ENCODE results near the gene ELF5. TPM values are rescaled to one million over a fixed set of nuclear protein-coding genes. Genes with fewer than 3 reads are reported as not detected.

ELF5 gene
- total and polyA plus RNA-seq, 10 of the 15 experiments (the other 5 are each of a cell fraction or from before 2014, with no cell fraction given), result not detected

DNA sequence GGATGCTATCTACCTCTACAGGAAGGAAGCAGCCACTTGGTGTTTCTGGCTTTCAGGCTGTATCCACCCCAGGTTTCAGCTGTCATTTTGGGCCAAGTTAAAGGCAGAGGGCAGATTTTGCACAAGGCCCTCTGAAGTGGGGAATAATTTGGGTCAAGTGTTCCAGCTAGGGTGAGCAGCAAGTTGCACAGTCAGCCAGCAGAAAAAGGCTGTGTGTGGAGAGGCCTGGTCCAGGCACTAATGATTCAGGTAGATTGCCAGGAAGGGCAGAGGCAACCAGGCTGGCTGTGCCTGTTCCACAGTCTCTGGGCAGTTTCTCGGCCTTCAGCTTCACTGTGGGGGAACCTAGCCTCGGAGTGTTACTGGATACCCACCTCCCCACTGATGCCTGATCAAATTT, 8.6 kb upstream of the ELF5 start:
- no peak overlapping the region for H2AFZ ChIP-seq (ENCODE audit: control insufficient read depth, low read depth, low read length)
- no peaks in the 10 kb centered on the region for H3K9me3 ChIP-seq (replicated peaks; ENCODE audit: control insufficient read depth, insufficient read depth, low read length)
- no peaks in the 10 kb centered on the region for H3K36me3 ChIP-seq (ENCODE audit: control insufficient read depth in 2 of 2, insufficient read depth in 2 of 2, low read length in 1 of 2)
- no peak overlapping the region for H3K4me2 ChIP-seq (ENCODE audit: control insufficient read depth, insufficient read depth)
- RAD21 ChIA-PET (ENCODE audit: unreplicated experiment), result interaction anchor here (1.4 kb wide), 1 partner anchor 9 kb away, joined by 4 read pairs; no protein-coding TSS in a partner anchor
- H3K27ac ChIP-seq (ENCODE audit: control insufficient read depth, insufficient read depth), result no peak overlapping the region
- H3K9ac ChIP-seq (ENCODE audit: control insufficient read depth, insufficient read depth, low read length), result no peak overlapping the region
- intact Hi-C loops (cut with micrococcal nuclease; ENCODE audit: unreplicated experiment), result no loop called here
- H3K4me1 ChIP-seq (ENCODE audit: control insufficient read depth, insufficient read depth, low read length), result no peaks in the 10 kb centered on the region
- no peak overlapping the region for H3K4me3 ChIP-seq
- 0% methylated on average over 2 of the region's 2 CpGs for WGBS (ENCODE audit: insufficient coverage, insufficient replicate concordance, low lambda C conversion rate, missing lambda C conversion rate)
- ATAC-seq (no peak), FAIRE-seq (no peak), DNase-seq (ENCODE audit: low read depth, low spot score) (no peak)
- SMC1A ChIA-PET (ENCODE audit: uncharacterized antibody, unreplicated experiment), result no interaction called here
- BruUV-seq (replicated peaks), result no TSS peak
- no peaks in the 10 kb centered on the region for H4K20me1 ChIP-seq (ENCODE audit: control insufficient read depth, insufficient read depth)
- H3K79me2 ChIP-seq (ENCODE audit: control insufficient read depth, insufficient read depth, low read length), result no peaks in the 10 kb centered on the region
- POLR2A ChIA-PET, result no interaction called here
- CTCF ChIA-PET, result interaction anchor here (2.4 kb wide), 1 partner anchor 9 kb away, joined by 10 read pairs; the partner anchor contains the start of gene ELF5
- in situ Hi-C loops (cut with MboI), result no loop called here
- no peaks in the 10 kb centered on the region for H3K27me3 ChIP-seq (replicated peaks in 1 of 2; ENCODE audit: control insufficient read depth in 2 of 2, insufficient read depth in 2 of 2, low read length in 1 of 2)
- TF ChIP-seq CREB1 (IDR thresholded peaks at IDR 0.05; ENCODE audit: low read depth), result no peak
- TF ChIP-seq, protein P1, sequence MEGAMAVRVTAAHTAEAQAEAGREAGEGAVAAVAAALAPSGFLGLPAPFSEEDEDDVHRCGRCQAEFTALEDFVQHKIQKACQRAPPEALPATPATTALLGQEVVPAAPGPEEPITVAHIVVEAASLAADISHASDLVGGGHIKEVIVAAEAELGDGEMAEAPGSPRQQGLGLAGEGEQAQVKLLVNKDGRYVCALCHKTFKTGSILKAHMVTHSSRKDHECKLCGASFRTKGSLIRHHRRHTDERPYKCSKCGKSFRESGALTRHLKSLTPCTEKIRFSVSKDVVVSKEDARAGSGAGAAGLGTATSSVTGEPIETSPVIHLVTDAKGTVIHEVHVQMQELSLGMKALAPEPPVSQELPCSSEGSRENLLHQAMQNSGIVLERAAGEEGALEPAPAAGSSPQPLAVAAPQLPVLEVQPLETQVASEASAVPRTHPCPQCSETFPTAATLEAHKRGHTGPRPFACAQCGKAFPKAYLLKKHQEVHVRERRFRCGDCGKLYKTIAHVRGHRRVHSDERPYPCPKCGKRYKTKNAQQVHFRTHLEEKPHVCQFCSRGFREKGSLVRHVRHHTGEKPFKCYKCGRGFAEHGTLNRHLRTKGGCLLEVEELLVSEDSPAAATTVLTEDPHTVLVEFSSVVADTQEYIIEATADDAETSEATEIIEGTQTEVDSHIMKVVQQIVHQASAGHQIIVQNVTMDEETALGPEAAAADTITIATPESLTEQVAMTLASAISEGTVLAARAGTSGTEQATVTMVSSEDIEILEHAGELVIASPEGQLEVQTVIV (IDR thresholded peaks at IDR 0.05; ENCODE audit: borderline replicate concordance, partially characterized antibody), result no peak
- no peak for TF ChIP-seq ETV6 (conservative IDR thresholded peaks at IDR 0.05 in 1 of 2, IDR thresholded peaks at IDR 0.05 in 1 of 2; ENCODE audit: borderline replicate concordance in 1 of 2, low read depth in 1 of 2)
- TF ChIP-seq SRF (IDR thresholded peaks at IDR 0.05; ENCODE audit: low read depth in 2 of 2, low read length in 2 of 2), result no peak
- no peak for TF ChIP-seq NR2F1 (conservative IDR thresholded peaks at IDR 0.05)
- no peak for TF ChIP-seq CHD4 (IDR thresholded peaks at IDR 0.05)
- TF ChIP-seq BHLHE40 (IDR thresholded peaks at IDR 0.05; ENCODE audit: borderline replicate concordance in 1 of 2, low read depth in 2 of 2, low read length in 1 of 2), result no peak
- no peak for TF ChIP-seq SPI1 (IDR thresholded peaks at IDR 0.05; ENCODE audit: borderline replicate concordance, insufficient read depth, low read depth, low read length)
- TF ChIP-seq, protein P2, sequence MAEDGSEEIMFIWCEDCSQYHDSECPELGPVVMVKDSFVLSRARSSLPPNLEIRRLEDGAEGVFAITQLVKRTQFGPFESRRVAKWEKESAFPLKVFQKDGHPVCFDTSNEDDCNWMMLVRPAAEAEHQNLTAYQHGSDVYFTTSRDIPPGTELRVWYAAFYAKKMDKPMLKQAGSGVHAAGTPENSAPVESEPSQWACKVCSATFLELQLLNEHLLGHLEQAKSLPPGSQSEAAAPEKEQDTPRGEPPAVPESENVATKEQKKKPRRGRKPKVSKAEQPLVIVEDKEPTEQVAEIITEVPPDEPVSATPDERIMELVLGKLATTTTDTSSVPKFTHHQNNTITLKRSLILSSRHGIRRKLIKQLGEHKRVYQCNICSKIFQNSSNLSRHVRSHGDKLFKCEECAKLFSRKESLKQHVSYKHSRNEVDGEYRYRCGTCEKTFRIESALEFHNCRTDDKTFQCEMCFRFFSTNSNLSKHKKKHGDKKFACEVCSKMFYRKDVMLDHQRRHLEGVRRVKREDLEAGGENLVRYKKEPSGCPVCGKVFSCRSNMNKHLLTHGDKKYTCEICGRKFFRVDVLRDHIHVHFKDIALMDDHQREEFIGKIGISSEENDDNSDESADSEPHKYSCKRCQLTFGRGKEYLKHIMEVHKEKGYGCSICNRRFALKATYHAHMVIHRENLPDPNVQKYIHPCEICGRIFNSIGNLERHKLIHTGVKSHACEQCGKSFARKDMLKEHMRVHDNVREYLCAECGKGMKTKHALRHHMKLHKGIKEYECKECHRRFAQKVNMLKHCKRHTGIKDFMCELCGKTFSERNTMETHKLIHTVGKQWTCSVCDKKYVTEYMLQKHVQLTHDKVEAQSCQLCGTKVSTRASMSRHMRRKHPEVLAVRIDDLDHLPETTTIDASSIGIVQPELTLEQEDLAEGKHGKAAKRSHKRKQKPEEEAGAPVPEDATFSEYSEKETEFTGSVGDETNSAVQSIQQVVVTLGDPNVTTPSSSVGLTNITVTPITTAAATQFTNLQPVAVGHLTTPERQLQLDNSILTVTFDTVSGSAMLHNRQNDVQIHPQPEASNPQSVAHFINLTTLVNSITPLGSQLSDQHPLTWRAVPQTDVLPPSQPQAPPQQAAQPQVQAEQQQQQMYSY (CRISPR knock-in tag; IDR thresholded peaks at IDR 0.05), result no peak
- TF ChIP-seq TARDBP (IDR thresholded peaks at IDR 0.05; ENCODE audit: borderline replicate concordance), result no peak
- TF ChIP-seq EED (IDR thresholded peaks at IDR 0.05; ENCODE audit: low read depth), result no peak
- TF ChIP-seq STAT3 (IDR thresholded peaks at IDR 0.05; ENCODE audit: low read depth, low read length), result no peak
- no peak for TF ChIP-seq RELA (IDR thresholded peaks at IDR 0.05; ENCODE audit: borderline replicate concordance, partially characterized antibody)
- no peak for TF ChIP-seq ATF3 (IDR thresholded peaks at IDR 0.05; ENCODE audit: borderline replicate concordance, extremely low read depth, low read depth, low read length)
- no peak for TF ChIP-seq WRNIP1 (IDR thresholded peaks at IDR 0.05; ENCODE audit: borderline replicate concordance, low read depth, low read length)
